PC-3 (cell line): ENCODE results near the gene HSPA12B. TPM values are rescaled to one million over a fixed set of nuclear protein-coding genes. Genes with fewer than 3 reads are reported as not detected.

Experiments used
- ATAC-seq: fragments of 200-7000 bp; cut with Tn5 transposase; 2 replicates; pipeline ENCODE4 v1.9.1; 2020; ENCODE audit warnings: mild to moderate bottlenecking, moderate library complexity
- BruUV-seq: library from RNA; stranded (reverse); fragments of 400-500 nt; replicated peaks from 2 replicates; lab custom pipeline; 2021; lab: Mats Ljungman, UMichigan
- CTCF ChIA-PET: fragments of 300-600 bp; sonication (Branson Sonifier 250); formaldehyde crosslinking; loops from one replicate; lab custom pipeline; 2022; ENCODE audit warnings: antibody characterized with exemption; lab: Charles Lee
- POLR2A ChIA-PET: fragments of 300-600 bp; sonication (Branson Sonifier 250); formaldehyde crosslinking; loops from one replicate; lab custom pipeline; 2022; ENCODE audit warnings: antibody characterized with exemption; ENCODE audit not compliant: unreplicated experiment; lab: Charles Lee
- DNase-seq: peaks from one replicate; pipeline ENCODE4 v3.0.0-alpha.2; 2015
- H2AFZ ChIP-seq: fragments of 300-600 bp; sonication (generic); 2 replicates; pipeline ENCODE4 v1.6.0; 2016; ENCODE audit warnings: antibody characterized with exemption, low read length
- H3F3A ChIP-seq: fragments of 300-600 bp; sonication (generic); one replicate; pipeline ENCODE4 v1.6.0; 2017; ENCODE audit warnings: antibody characterized with exemption, low read length, control low read depth, mild to moderate bottlenecking; ENCODE audit not compliant: unreplicated experiment
- H3K27ac ChIP-seq: fragments of 300-600 bp; sonication (generic); 2 replicates; pipeline ENCODE4 v1.5.1; 2016; ENCODE audit warnings: mild to moderate bottlenecking, low read length
- H3K27me3 ChIP-seq: fragments of 300-600 bp; sonication (generic); 2 replicates; pipeline ENCODE4 v1.6.1; 2016; ENCODE audit warnings: low read length, mixed read lengths
- H3K36me3 ChIP-seq: fragments of 300-600 bp; sonication (generic); 2 replicates; pipeline ENCODE4 v1.6.1; 2016; ENCODE audit warnings: low read depth, mixed run types, low read length, mixed read lengths
- H3K4me1 ChIP-seq: fragments of 300-600 bp; sonication (generic); 2 replicates; pipeline ENCODE4 v1.5.1; 2016; ENCODE audit warnings: low read length; ENCODE audit not compliant: insufficient read depth
- H3K4me2 ChIP-seq: fragments of 300-600 bp; sonication (generic); 2 replicates; pipeline ENCODE4 v1.6.0; 2016; ENCODE audit warnings: low read length
- H3K4me3 ChIP-seq: fragments of 300-600 bp; sonication (generic); 2 replicates; pipeline ENCODE4 v1.5.1; 2016; ENCODE audit warnings: mild to moderate bottlenecking, low read length, mixed read lengths
- H3K79me2 ChIP-seq: fragments of 300-600 bp; sonication (generic); 2 replicates; pipeline ENCODE4 v1.6.1; 2017; ENCODE audit warnings: low read length, mixed read lengths
- H3K9ac ChIP-seq: fragments of 300-600 bp; sonication (generic); 2 replicates; pipeline ENCODE4 v1.6.0; 2016; ENCODE audit warnings: mild to moderate bottlenecking, low read length
- H3K9me2 ChIP-seq: fragments of 300-600 bp; sonication (generic); replicated peaks from 2 replicates; pipeline ENCODE4 v1.6.1; 2016; ENCODE audit warnings: mixed run types, low read length, mixed read lengths
- H3K9me3 ChIP-seq: fragments of 300-600 bp; sonication (generic); 2 replicates; pipeline ENCODE4 v1.6.1; 2016; ENCODE audit warnings: low read length, mixed read lengths
- H4K20me1 ChIP-seq: fragments of 300-600 bp; sonication (generic); 2 replicates; pipeline ENCODE4 v1.6.1; 2016; ENCODE audit warnings: low read length, mixed read lengths
- CTCF ChIP-seq: fragments of 300-600 bp; sonication (generic); conservative IDR thresholded peaks from 2 replicates; pipeline ENCODE4 v1.5.1; 2017; ENCODE audit warnings: antibody characterized with exemption, low read depth, mild to moderate bottlenecking, low read length
- EZH2 ChIP-seq: fragments of 300-600 bp; sonication (generic); IDR thresholded peaks from one replicate; pipeline ENCODE4 v1.6.1; 2017; ENCODE audit warnings: antibody characterized with exemption, mild to moderate bottlenecking, low read length; ENCODE audit not compliant: unreplicated experiment
- EZH2phosphoT487 ChIP-seq: fragments of 300-600 bp; sonication (generic); IDR thresholded peaks from 2 replicates; pipeline ENCODE4 v1.6.1; 2018; ENCODE audit warnings: mild to moderate bottlenecking, antibody characterized with exemption, low read length, borderline replicate concordance
- intact Hi-C: fragments of 100-400 bp; cut with micrococcal nuclease; formaldehyde crosslinking; loops from 2 replicates; pipeline ENCODE4 v1.9.0; 2023
- total RNA-seq: library from RNA; depleted of rRNA; stranded (reverse); fragments of >200 nt; gene quantifications from 2 replicates; pipeline ENCODE4 v1.2.3, GENCODE V29; 2014

HSPA12B gene
- total RNA-seq, 1 experiment from 2014 or later, result not detected

GRCh38 chr20:3768342-3769130 is 36.1 kb downstream of the HSPA12B start:
- no peaks in the 10 kb centered on the region for H3K27me3 ChIP-seq
- intact Hi-C loops, result loop anchor here (5.0 kb wide), 2 partner anchors 46 to 91 kb away; no protein-coding TSS in a partner anchor

GRCh38 chr20:3771552-3772058 is 39.1 kb downstream of the HSPA12B start:
- H3K9me3 ChIP-seq, result no peaks in the 10 kb centered on the region
- H3K27ac ChIP-seq, result no peak overlapping the region
- H3K36me3 ChIP-seq, result no peaks in the 10 kb centered on the region
- no TSS peak for BruUV-seq
- ATAC-seq (no peak), DNase-seq (no peak)
- no peaks in the 10 kb centered on the region for H3K27me3 ChIP-seq
- H3K4me1 ChIP-seq, result peaks cover 24% of the 10 kb centered on the region
- ChIA-PET CTCF (interaction anchor here (0.6 kb wide), 1 partner anchor 18 kb away, joined by 4 read pairs; no protein-coding TSS in a partner anchor), POLR2A (no interaction called here)
- no peaks in the 10 kb centered on the region for H3F3A ChIP-seq
- H4K20me1 ChIP-seq, result peaks cover 2% of the 10 kb centered on the region; the same call in 1 of the 2 replicates
- H3K9me2 ChIP-seq, result no peaks in the 10 kb centered on the region
- no peak overlapping the region for H3K4me3 ChIP-seq
- intact Hi-C loops, result no loop called here
- H3K9ac ChIP-seq, result no peak overlapping the region
- TF ChIP-seq CTCF (no peak), EZH2phosphoT487 (no peak), EZH2 (no peak)
- peaks cover 9% of the 10 kb centered on the region for H3K79me2 ChIP-seq
- no peak overlapping the region for H2AFZ ChIP-seq
- H3K4me2 ChIP-seq, result no peak overlapping the region

More at GRCh38 chr20:3768342-3769130, 36.1 kb downstream of the HSPA12B start:
- BruUV-seq, result TSS peak; percentile 23
- ATAC-seq (peak; percentile 44), DNase-seq (peak; percentile 76)
- Histone ChIP-seq H3K4me1 (peaks cover 38% of the 10 kb centered on the region), H3K9ac (peak overlapping the region; percentile 93), H3K79me2 (peaks cover 40% of the 10 kb centered on the region), H3K9me2 (no peaks in the 10 kb centered on the region), H2AFZ (peak overlapping the region; percentile 64), H3K4me2 (peak overlapping the region; percentile 100), H3F3A (no peaks in the 10 kb centered on the region), H3K27ac (peak overlapping the region; percentile 41), H3K9me3 (no peaks in the 10 kb centered on the region), H3K36me3 (peaks cover 4% of the 10 kb centered on the region; the same call in 1 of the 2 replicates), H4K20me1 (peaks cover 15% of the 10 kb centered on the region), H3K4me3 (peak overlapping the region; percentile 98)
- ChIA-PET POLR2A (interaction anchor here (0.5 to 1.3 kb wide), 5 partner anchors 10 to 1096 kb away, joined by 3 to 12 read pairs (median 4); partner anchors contain the start of gene SPEF1), CTCF (interaction anchor here (0.5 to 2.1 kb wide), 7 partner anchors 12 to 205 kb away, joined by 3 to 18 read pairs (median 4); partner anchors contain the start of gene SPEF1)
- TF ChIP-seq CTCF (peak; percentile 58), EZH2phosphoT487 (no peak), EZH2 (no peak)
